IMR-90 (cell line): ENCODE results near the gene RPS6KA5. TPM values are rescaled to one million over a fixed set of nuclear protein-coding genes. Genes with fewer than 3 reads are reported as not detected.
A peak's percentile ranks its signal among the peaks of the same experiment; 100 is the strongest.

Experiments
- ATAC-seq: fragments of 200-7000 bp; cut with Tn5 transposase; 2 replicates; pipeline ENCODE4 v1.9.1; 2020; ENCODE audit warnings: low read depth, mild to moderate bottlenecking, moderate library complexity
- BruUV-seq: library from RNA; stranded (reverse); fragments of 400-500 nt; replicated peaks from 2 replicates; lab custom pipeline; 2021; lab: Mats Ljungman, UMichigan
- CTCF ChIA-PET: fragments of 300-600 bp; formaldehyde crosslinking; extraction: SDS; loops from one replicate; lab custom pipeline; 2021; ENCODE audit warnings: antibody characterized with exemption; lab: Yijun Ruan, JAX
- POLR2A ChIA-PET: fragments of 300-600 bp; sonication (Branson Sonifier 250); formaldehyde crosslinking; loops from one replicate; lab custom pipeline; 2022; ENCODE audit warnings: antibody characterized with exemption; ENCODE audit not compliant: unreplicated experiment; lab: Charles Lee
- DNase-seq: peaks from one replicate; pipeline ENCODE4 v3.0.0; 2013
- H2AFZ ChIP-seq: replicated peaks from 2 replicates; pipeline ENCODE3; 2013; ENCODE audit warnings: low read length, mild to moderate bottlenecking; ENCODE audit not compliant: poor library complexity
- H2AK5ac ChIP-seq: 2 replicates; pipeline ENCODE4 v1.6.1; 2013; ENCODE audit warnings: low read depth, low read length, inconsistent platforms
- H2AK9ac ChIP-seq: replicated peaks from 2 replicates; pipeline ENCODE3; 2013; ENCODE audit warnings: mild to moderate bottlenecking, low read depth, low read length, moderate library complexity; ENCODE audit not compliant: poor library complexity
- H2BK120ac ChIP-seq: 2 replicates; pipeline ENCODE4 v1.6.1; 2013; ENCODE audit warnings: low read depth, low read length, inconsistent platforms
- H2BK15ac ChIP-seq: 3 replicates; pipeline ENCODE4 v1.6.1; 2013; ENCODE audit warnings: low read depth, low read length, inconsistent platforms
- H2BK20ac ChIP-seq: 2 replicates; pipeline ENCODE4 v1.6.1; 2013; ENCODE audit warnings: low read depth, mild to moderate bottlenecking, inconsistent platforms, low read length, moderate library complexity
- H2BK5ac ChIP-seq: 2 replicates; pipeline ENCODE4 v1.6.1; 2013; ENCODE audit warnings: mild to moderate bottlenecking, low read depth, low read length, inconsistent platforms; ENCODE audit not compliant: poor library complexity, severe bottlenecking
- H3K14ac ChIP-seq: replicated peaks from 2 replicates; pipeline ENCODE4 v1.6.1; 2013; ENCODE audit warnings: low read depth, low read length, inconsistent platforms
- H3K18ac ChIP-seq: 2 replicates; pipeline ENCODE4 v1.6.1; 2013; ENCODE audit warnings: low read depth, low read length, control low read depth
- H3K23ac ChIP-seq: 2 replicates; pipeline ENCODE4 v1.6.1; 2013; ENCODE audit warnings: low read depth, low read length, inconsistent platforms
- H3K27ac ChIP-seq: 2 replicates; pipeline ENCODE4 v1.5.1; 2013; ENCODE audit warnings: mild to moderate bottlenecking, control low read depth, low read length; ENCODE audit not compliant: insufficient read depth
- H3K27me3 ChIP-seq: 2 replicates; pipeline ENCODE4 v1.6.1; 2013; ENCODE audit warnings: low read length; ENCODE audit not compliant: control insufficient read depth, insufficient read depth
- H3K36me3 ChIP-seq: 2 replicates; pipeline ENCODE4 v1.6.1; 2013; ENCODE audit warnings: low read length, mixed read lengths; ENCODE audit not compliant: control insufficient read depth, insufficient read depth
- H3K4ac ChIP-seq: 2 replicates; pipeline ENCODE4 v1.6.1; 2013; ENCODE audit warnings: low read depth, low read length, inconsistent platforms
- H3K4me1 ChIP-seq: 2 replicates; pipeline ENCODE4 v1.6.1; 2013; ENCODE audit warnings: low read length, mixed read lengths; ENCODE audit not compliant: control insufficient read depth, insufficient read depth
- H3K4me2 ChIP-seq: 2 replicates; pipeline ENCODE4 v1.6.1; 2013; ENCODE audit warnings: low read depth, mild to moderate bottlenecking, control low read depth, low read length, moderate library complexity
- H3K4me3 ChIP-seq: 2 replicates; pipeline ENCODE4 v1.5.1; 2013; ENCODE audit warnings: low read depth, mild to moderate bottlenecking, control low read depth, low read length, moderate library complexity; ENCODE audit not compliant: insufficient read depth
- H3K56ac ChIP-seq: 2 replicates; pipeline ENCODE4 v1.6.1; 2013; ENCODE audit warnings: low read length, inconsistent platforms; ENCODE audit not compliant: insufficient read depth; ENCODE audit errors: extremely low read depth
- H3K79me1 ChIP-seq, 2 experiments: 2 replicates each; pipeline ENCODE4 v1.6.1; 2013; ENCODE audit warnings: low read length in 2 of 2, inconsistent platforms in 1 of 2, low read depth in 1 of 2
- H3K9ac ChIP-seq: 2 replicates; pipeline ENCODE4 v1.6.1; 2013; ENCODE audit warnings: low read depth, low read length, control low read depth
- H3K9me1 ChIP-seq: 2 replicates; pipeline ENCODE4 v1.6.1; 2013; ENCODE audit warnings: low read length, inconsistent platforms; ENCODE audit not compliant: insufficient read depth
- H3K9me3 ChIP-seq: 2 replicates; pipeline ENCODE4 v1.6.1; 2013; ENCODE audit warnings: low read length; ENCODE audit not compliant: control insufficient read depth, insufficient read depth
- H4K20me1 ChIP-seq: 2 replicates; pipeline ENCODE4 v1.6.1; 2013; ENCODE audit warnings: low read length, inconsistent platforms; ENCODE audit not compliant: insufficient read depth
- H4K5ac ChIP-seq: 2 replicates; pipeline ENCODE4 v1.6.1; 2013; ENCODE audit warnings: mild to moderate bottlenecking, low read depth, low read length, control low read depth
- H4K8ac ChIP-seq, 2 experiments: 2 replicates each; pipeline ENCODE4 v1.6.1; 2013; ENCODE audit warnings: low read depth in 2 of 2, low read length in 2 of 2, control low read depth in 1 of 2, inconsistent platforms in 1 of 2
- H4K91ac ChIP-seq: 2 replicates; pipeline ENCODE4 v1.6.1; 2013; ENCODE audit warnings: low read depth, low read length, inconsistent platforms; ENCODE audit not compliant: insufficient read depth
- MAFK ChIP-seq: IDR thresholded peaks from 2 replicates; pipeline ENCODE4 v1.6.1; 2012; ENCODE audit warnings: low read depth, low read length, improper control_type of control experiment
- RCOR1 ChIP-seq: IDR thresholded peaks from 2 replicates; pipeline ENCODE4 v1.6.1; 2012; ENCODE audit warnings: mild to moderate bottlenecking, low read length, improper control_type of control experiment; ENCODE audit not compliant: insufficient replicate concordance
- WGBS, 2 experiments: methylation state at CpG; one replicate each; pipeline versions ENCODE4 v1.1.5 to v1.1.7; 2013; ENCODE audit warnings: missing lambda C conversion rate in 2 of 2; ENCODE audit not compliant: insufficient read length in 1 of 2; ENCODE audit errors: extremely low coverage in 2 of 2; 5-methylcytosine and 5-hydroxymethylcytosine counted together
- dilution Hi-C: fragments of 300-500 bp; cut with HindIII; formaldehyde crosslinking; loops from one replicate; pipeline ENCODE4 v1.14.3; 2018; ENCODE audit warnings: low sequenced_read_pairs; ENCODE audit not compliant: unreplicated experiment
- in situ Hi-C: fragments of 300-500 bp; cut with MboI; formaldehyde crosslinking; loops from 3 replicates; pipeline ENCODE4 v1.14.3; 2019; ENCODE audit warnings: low sequenced_read_pairs, inconsistent platforms, mixed read lengths
- intact Hi-C: fragments of 100-400 bp; cut with micrococcal nuclease; formaldehyde crosslinking; loops from 2 replicates; pipeline ENCODE4 v1.10.0; 2022
- polyA plus RNA-seq, 3 experiments: library from polyadenylated mRNA; depleted of rRNA; stranded (reverse); fragments of >200 nt; gene quantifications; 2 replicates each; pipeline ENCODE4 v1.2.3, GENCODE V29; 2012; ENCODE audit warnings: low replicate concordance in 1 of 3
- total RNA-seq: library from RNA; depleted of rRNA; stranded (reverse); fragments of >200 nt; gene quantifications from 2 replicates; pipeline ENCODE4 v1.2.3, GENCODE V29; 2012
- TF ChIP-seq, protein P1 (sequence below): fragments of 150-350 bp; IDR thresholded peaks from 2 replicates; pipeline ENCODE4 v1.6.1; 2017; ENCODE audit warnings: mild to moderate bottlenecking, antibody characterized with exemption, low read length, low read depth

RPS6KA5 gene
- total and polyA plus RNA-seq, 2 of the 4 experiments (the other 2 are of a cell fraction) = 0.36 TPM

DNA sequence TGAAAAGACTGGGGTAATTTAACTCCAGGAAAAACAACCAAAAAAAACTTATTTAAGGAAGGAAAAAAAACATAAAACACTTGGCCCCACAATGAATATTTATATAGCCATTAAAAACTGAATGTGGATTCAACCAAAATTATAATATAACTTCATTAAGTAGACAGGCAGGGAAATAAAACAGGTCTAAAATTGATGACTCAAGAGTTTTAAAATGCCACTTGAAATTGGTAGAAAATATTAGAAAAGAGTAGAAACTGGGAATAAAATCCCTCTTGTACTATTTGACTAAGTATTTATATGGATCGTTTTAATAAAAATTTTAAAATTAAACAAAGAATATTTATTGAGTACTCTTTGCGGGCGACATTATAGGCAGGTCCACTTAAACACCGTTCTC lies 28.8 kb downstream of the RPS6KA5 start:
- H3K9me1 ChIP-seq = no peaks in the 10 kb centered on the region
- in situ Hi-C loops = no loop called here
- intact Hi-C loops = no loop called here
- no peak overlapping the region for H3K9ac ChIP-seq
- no peak overlapping the region for H3K4ac ChIP-seq
- no peaks in the 10 kb centered on the region for H4K20me1 ChIP-seq
- H3K36me3 ChIP-seq = no peaks in the 10 kb centered on the region
- ChIA-PET CTCF (no interaction called here), POLR2A (no interaction called here)
- H3K23ac ChIP-seq = no peak overlapping the region
- H2BK15ac ChIP-seq = no peak overlapping the region
- no peak overlapping the region for H4K5ac ChIP-seq
- no peak overlapping the region for H2AK9ac ChIP-seq
- H3K9me3 ChIP-seq = no peaks in the 10 kb centered on the region
- no peak overlapping the region for H2AK5ac ChIP-seq
- H3K56ac ChIP-seq = no peak overlapping the region
- H3K4me3 ChIP-seq = no peak overlapping the region
- H2BK120ac ChIP-seq = no peak overlapping the region
- DNase-seq = no peak
- H3K79me1 ChIP-seq = no peaks in the 10 kb centered on the region
- no peak overlapping the region for H3K18ac ChIP-seq
- no peak overlapping the region for H3K4me2 ChIP-seq
- no peaks in the 10 kb centered on the region for H3K27me3 ChIP-seq
- no peak overlapping the region for H3K27ac ChIP-seq
- no peak overlapping the region for H2AFZ ChIP-seq
- no peak overlapping the region for H4K8ac ChIP-seq
- no peak overlapping the region for H4K91ac ChIP-seq
- dilution Hi-C loops = no loop called here
- no peak for ATAC-seq
- no peaks in the 10 kb centered on the region for H3K4me1 ChIP-seq
- no peak overlapping the region for H2BK5ac ChIP-seq
- BruUV-seq = no TSS peak
- WGBS, 2 experiments = no CpG with 5 or more reads among the region's 4 CpGs
- no peak overlapping the region for H2BK20ac ChIP-seq
- TF ChIP-seq RCOR1 (no peak), MAFK (peak; percentile 34)
- TF ChIP-seq, protein P1, sequence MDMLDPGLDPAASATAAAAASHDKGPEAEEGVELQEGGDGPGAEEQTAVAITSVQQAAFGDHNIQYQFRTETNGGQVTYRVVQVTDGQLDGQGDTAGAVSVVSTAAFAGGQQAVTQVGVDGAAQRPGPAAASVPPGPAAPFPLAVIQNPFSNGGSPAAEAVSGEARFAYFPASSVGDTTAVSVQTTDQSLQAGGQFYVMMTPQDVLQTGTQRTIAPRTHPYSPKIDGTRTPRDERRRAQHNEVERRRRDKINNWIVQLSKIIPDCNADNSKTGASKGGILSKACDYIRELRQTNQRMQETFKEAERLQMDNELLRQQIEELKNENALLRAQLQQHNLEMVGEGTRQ = no peak
- H3K14ac ChIP-seq = no peak overlapping the region
